ENCODE measurements around the gene TMEM183A. TPM values are rescaled to one million over a fixed set of nuclear protein-coding genes. Genes with fewer than 3 reads are reported as not detected.

The TMEM183A gene
- total and polyA plus RNA-seq, 4 donors: 29.4 to 63.9 (median 51.7) TPM

- TF ChIP-seq CTCF (IDR thresholded peaks at IDR 0.05; ENCODE audit: control extremely low read depth, extremely low read depth): no peak
- WGBS, 2 donors: 93 to 98% methylated on average over 4 of the region's 4 CpGs
These were observed 41.9 kb downstream of the TMEM183A start for GRCh38 chr1:203049077-203049476.

GRCh38 chr1:203049576-203050180, 42.5 kb downstream of the TMEM183A start:
- H3K36me3 ChIP-seq (ENCODE audit: control insufficient read depth in 4 of 4, insufficient read depth in 4 of 4, low read length in 4 of 4): no peaks in the 10 kb centered on the region
- 85 to 92% methylated on average over 14 of the region's 14 CpGs for WGBS, 2 donors
- H3K4me3 ChIP-seq: no peak overlapping the region
- no peak overlapping the region for H3K9ac ChIP-seq (ENCODE audit: insufficient read depth in 1 of 2, low read length in 2 of 2)
- H3K9me3 ChIP-seq (ENCODE audit: control insufficient read depth in 4 of 4, insufficient read depth in 3 of 4, low read length in 3 of 4): no peaks in the 10 kb centered on the region
- DNase-seq (no peak), ATAC-seq (ENCODE audit: insufficient read depth, low FRiP score) (no peak)
- no peak overlapping the region for H3K27ac ChIP-seq (ENCODE audit: low read depth in 1 of 2, low read length in 1 of 2)
- no peaks in the 10 kb centered on the region for H3K27me3 ChIP-seq (ENCODE audit: control insufficient read depth in 3 of 3, insufficient read depth in 3 of 3, low read length in 2 of 3)
- TF ChIP-seq CTCF (IDR thresholded peaks at IDR 0.05; ENCODE audit: control extremely low read depth, extremely low read depth): no peak
- peaks cover 0 to 11% (median 2%) of the 10 kb centered on the region in 5 donors for H3K4me1 ChIP-seq (ENCODE audit: control insufficient read depth in 5 of 5, insufficient read depth in 5 of 5, low read length in 5 of 5)

More at GRCh38 chr1:203049077-203049476, 41.9 kb downstream of the TMEM183A start:
- no peak overlapping the region for H3K9ac ChIP-seq (ENCODE audit: insufficient read depth in 1 of 2, low read length in 2 of 2)
- H3K9me3 ChIP-seq (ENCODE audit: control insufficient read depth in 4 of 4, insufficient read depth in 3 of 4, low read length in 3 of 4): no peaks in the 10 kb centered on the region
- H3K4me1 ChIP-seq (ENCODE audit: control insufficient read depth in 5 of 5, insufficient read depth in 5 of 5, low read length in 5 of 5): peaks cover 0 to 11% (median 2%) of the 10 kb centered on the region in 5 donors
- H3K36me3 ChIP-seq (ENCODE audit: control insufficient read depth in 4 of 4, insufficient read depth in 4 of 4, low read length in 4 of 4): no peaks in the 10 kb centered on the region
- no peak for ATAC-seq (ENCODE audit: insufficient read depth, low FRiP score)
- no peak overlapping the region for H3K27ac ChIP-seq (ENCODE audit: low read depth in 1 of 2, low read length in 1 of 2)
- no peak overlapping the region for H3K4me3 ChIP-seq
- DNase-seq: no peak
- H3K27me3 ChIP-seq (ENCODE audit: control insufficient read depth in 3 of 3, insufficient read depth in 3 of 3, low read length in 2 of 3): no peaks in the 10 kb centered on the region

GRCh38 chr1:203050826-203051225, 43.7 kb downstream of the TMEM183A start:
- H3K4me3 ChIP-seq: no peak overlapping the region
- no peaks in the 10 kb centered on the region for H3K9me3 ChIP-seq (ENCODE audit: control insufficient read depth in 4 of 4, insufficient read depth in 3 of 4, low read length in 3 of 4)
- DNase-seq (no peak), ATAC-seq (ENCODE audit: insufficient read depth, low FRiP score) (no peak)
- no peak for TF ChIP-seq CTCF (IDR thresholded peaks at IDR 0.05; ENCODE audit: control extremely low read depth, extremely low read depth)
- WGBS, 2 donors: 70 to 76% methylated on average over 4 of the region's 4 CpGs
- no peaks in the 10 kb centered on the region for H3K36me3 ChIP-seq (ENCODE audit: control insufficient read depth in 4 of 4, insufficient read depth in 4 of 4, low read length in 4 of 4)
- peaks cover 0 to 11% (median 2%) of the 10 kb centered on the region in 5 donors for H3K4me1 ChIP-seq (ENCODE audit: control insufficient read depth in 5 of 5, insufficient read depth in 5 of 5, low read length in 5 of 5)
- H3K9ac ChIP-seq (ENCODE audit: insufficient read depth in 1 of 2, low read length in 2 of 2): no peak overlapping the region
- no peaks in the 10 kb centered on the region for H3K27me3 ChIP-seq (ENCODE audit: control insufficient read depth in 3 of 3, insufficient read depth in 3 of 3, low read length in 2 of 3)
- no peak overlapping the region for H3K27ac ChIP-seq (ENCODE audit: low read depth in 1 of 2, low read length in 1 of 2)
